Measurements from ENCODE around the gene TPBGL.
A peak's percentile ranks its signal among the peaks of the same experiment; 100 is the strongest.
"Not testable (repeated sequence)": the region's sequence is repeated elsewhere in the genome, so short reads cannot be mapped to it uniquely, and the experiment has no call there.

The TPBGL gene

GRCh38 chr11:75272821-75273301, 32.3 kb downstream of the TPBGL start:
- H3K9me3 ChIP-seq (replicated peaks in 1 of 2; ENCODE audit: control insufficient read depth in 2 of 2, insufficient read depth in 1 of 2, low read depth in 1 of 2, low read length in 2 of 2), result no peaks in the 10 kb centered on the region
- no peak for DNase-seq (ENCODE audit: low spot score)
- H3K4me1 ChIP-seq (ENCODE audit: control insufficient read depth in 2 of 2, insufficient read depth in 1 of 2, low read depth in 1 of 2, low read length in 2 of 2), result peaks cover 0 to 1% of the 10 kb centered on the region in 2 donors
- no peak overlapping the region for H2AFZ ChIP-seq (ENCODE audit: low read length)
- H2BK120ac ChIP-seq (ENCODE audit: low read depth, low read length), result no peak overlapping the region
- H3K14ac ChIP-seq (ENCODE audit: low read length), result peak overlapping the region; percentile 1
- H3K23ac ChIP-seq (ENCODE audit: low read depth, low read length, poor library complexity), result peak overlapping the region; percentile 57
- H3K79me1 ChIP-seq (ENCODE audit: low read depth, low read length), result no peaks in the 10 kb centered on the region
- no peak overlapping the region for H2AK5ac ChIP-seq (ENCODE audit: low read depth, low read length)
- H3K4me3 ChIP-seq (ENCODE audit: low read length in 2 of 2), result no peak overlapping the region
- H4K91ac ChIP-seq (ENCODE audit: low read depth, low read length, poor library complexity), result no peak overlapping the region
- H3K18ac ChIP-seq (ENCODE audit: low read length), result peak overlapping the region; percentile 21
- H2BK15ac ChIP-seq (ENCODE audit: low read length), result no peak overlapping the region
- H3K36me3 ChIP-seq (replicated peaks in 1 of 2; ENCODE audit: control insufficient read depth in 2 of 2, insufficient read depth in 2 of 2, low read length in 2 of 2), result peaks cover 1 to 27% of the 10 kb centered on the region in 2 donors
- no peak overlapping the region for H3K4ac ChIP-seq (ENCODE audit: low read length)
- H2BK12ac ChIP-seq (ENCODE audit: low read length), result no peak overlapping the region
- H3K4me2 ChIP-seq (ENCODE audit: insufficient read depth, low read length, poor library complexity, severe bottlenecking), result no peak overlapping the region
- no peaks in the 10 kb centered on the region for H3K27me3 ChIP-seq (ENCODE audit: control insufficient read depth in 3 of 3, insufficient read depth in 3 of 3, low read depth in 1 of 3, low read length in 3 of 3)
- H2BK5ac ChIP-seq (ENCODE audit: low read length), result no peak overlapping the region
- H3K27ac ChIP-seq (replicated peaks; ENCODE audit: low read length), result no peak overlapping the region
- WGBS, 2 donors (ENCODE audit: extremely low coverage in 2 of 2, insufficient read length in 2 of 2, insufficient replicate concordance in 1 of 2), result no CpG with 5 or more reads among the region's 12 CpGs
- H3K9ac ChIP-seq (ENCODE audit: low read depth, low read length, poor library complexity), result peak overlapping the region; percentile 3
- no peak overlapping the region for H4K8ac ChIP-seq (ENCODE audit: low read depth, low read length)

- Histone ChIP-seq H2BK120ac (ENCODE audit: low read depth, low read length) (no peak overlapping the region), H4K91ac (ENCODE audit: low read depth, low read length, poor library complexity) (no peak overlapping the region), H3K36me3 (replicated peaks in 1 of 2; ENCODE audit: control insufficient read depth in 2 of 2, insufficient read depth in 2 of 2, low read length in 2 of 2) (peaks cover 1 to 30% of the 10 kb centered on the region in 2 donors), H3K9me3 (replicated peaks in 1 of 2; ENCODE audit: control insufficient read depth in 2 of 2, insufficient read depth in 1 of 2, low read depth in 1 of 2, low read length in 2 of 2) (no peaks in the 10 kb centered on the region), H4K8ac (ENCODE audit: low read depth, low read length) (no peak overlapping the region), H3K4ac (ENCODE audit: low read length) (peak overlapping the region; percentile 38), H3K4me2 (ENCODE audit: insufficient read depth, low read length, poor library complexity, severe bottlenecking) (no peak overlapping the region), H3K4me1 (ENCODE audit: control insufficient read depth in 2 of 2, insufficient read depth in 1 of 2, low read depth in 1 of 2, low read length in 2 of 2) (peaks cover 0 to 1% of the 10 kb centered on the region in 2 donors), H3K9ac (ENCODE audit: low read depth, low read length, poor library complexity) (no peak overlapping the region), H2BK5ac (ENCODE audit: low read length) (no peak overlapping the region), H3K23ac (ENCODE audit: low read depth, low read length, poor library complexity) (peak overlapping the region; percentile 71), H3K27ac (replicated peaks; ENCODE audit: low read length) (no peak overlapping the region), H2BK12ac (ENCODE audit: low read length) (no peak overlapping the region), H2BK15ac (ENCODE audit: low read length) (no peak overlapping the region), H3K79me1 (ENCODE audit: low read depth, low read length) (no peaks in the 10 kb centered on the region), H2AFZ (ENCODE audit: low read length) (no peak overlapping the region), H2AK5ac (ENCODE audit: low read depth, low read length) (peak overlapping the region; percentile 48), H3K14ac (ENCODE audit: low read length) (peak overlapping the region; percentile 28), H3K18ac (ENCODE audit: low read length) (peak overlapping the region; percentile 32), H3K27me3 (ENCODE audit: control insufficient read depth in 3 of 3, insufficient read depth in 3 of 3, low read depth in 1 of 3, low read length in 3 of 3) (no peaks in the 10 kb centered on the region), H3K4me3 (ENCODE audit: low read length in 2 of 2) (no peak overlapping the region)
- no peak for DNase-seq (ENCODE audit: low spot score)
- no CpG with 5 or more reads among the region's 15 CpGs for WGBS, 2 donors (ENCODE audit: extremely low coverage in 2 of 2, insufficient read length in 2 of 2, insufficient replicate concordance in 1 of 2)
These were observed 33.1 kb downstream of the TPBGL start for GRCh38 chr11:75273411-75274391.

GRCh38 chr11:75274716-75275115, 34.1 kb downstream of the TPBGL start:
- not testable (repeated sequence) for H3K18ac ChIP-seq (ENCODE audit: low read length); H2AK5ac ChIP-seq (ENCODE audit: low read depth, low read length); H3K27me3 ChIP-seq (ENCODE audit: control insufficient read depth in 3 of 3, insufficient read depth in 3 of 3, low read depth in 1 of 3, low read length in 3 of 3); DNase-seq (ENCODE audit: low spot score); H2BK12ac ChIP-seq (ENCODE audit: low read length); H3K9ac ChIP-seq (ENCODE audit: low read depth, low read length, poor library complexity); H3K14ac ChIP-seq (ENCODE audit: low read length); H3K27ac ChIP-seq (replicated peaks; ENCODE audit: low read length); H3K4me1 ChIP-seq (ENCODE audit: control insufficient read depth in 2 of 2, insufficient read depth in 1 of 2, low read depth in 1 of 2, low read length in 2 of 2); H3K4me3 ChIP-seq (ENCODE audit: low read length in 2 of 2); H4K8ac ChIP-seq (ENCODE audit: low read depth, low read length); H2AFZ ChIP-seq (ENCODE audit: low read length); H2BK5ac ChIP-seq (ENCODE audit: low read length); H3K9me3 ChIP-seq (replicated peaks in 1 of 2; ENCODE audit: control insufficient read depth in 2 of 2, insufficient read depth in 1 of 2, low read depth in 1 of 2, low read length in 2 of 2); H3K4ac ChIP-seq (ENCODE audit: low read length); H3K79me1 ChIP-seq (ENCODE audit: low read depth, low read length); H2BK120ac ChIP-seq (ENCODE audit: low read depth, low read length); H3K4me2 ChIP-seq (ENCODE audit: insufficient read depth, low read length, poor library complexity, severe bottlenecking); H2BK15ac ChIP-seq (ENCODE audit: low read length); H4K91ac ChIP-seq (ENCODE audit: low read depth, low read length, poor library complexity); H3K23ac ChIP-seq (ENCODE audit: low read depth, low read length, poor library complexity)
- WGBS, 2 donors (ENCODE audit: extremely low coverage in 2 of 2, insufficient read length in 2 of 2, insufficient replicate concordance in 1 of 2), result no CpG with 5 or more reads among the region's 3 CpGs
- H3K36me3 ChIP-seq (replicated peaks in 1 of 2; ENCODE audit: control insufficient read depth in 2 of 2, insufficient read depth in 2 of 2, low read length in 2 of 2), result peaks cover 1 to 30% of the 10 kb centered on the region in 2 donors

GRCh38 chr11:75275581-75275980, 35.0 kb downstream of the TPBGL start:
- Histone ChIP-seq H4K91ac (ENCODE audit: low read depth, low read length, poor library complexity) (no peak overlapping the region), H3K27ac (replicated peaks; ENCODE audit: low read length) (no peak overlapping the region), H2BK120ac (ENCODE audit: low read depth, low read length) (no peak overlapping the region), H3K79me1 (ENCODE audit: low read depth, low read length) (no peaks in the 10 kb centered on the region), H3K36me3 (replicated peaks in 1 of 2; ENCODE audit: control insufficient read depth in 2 of 2, insufficient read depth in 2 of 2, low read length in 2 of 2) (peaks cover 1 to 30% of the 10 kb centered on the region in 2 donors), H3K23ac (ENCODE audit: low read depth, low read length, poor library complexity) (no peak overlapping the region), H2BK12ac (ENCODE audit: low read length) (no peak overlapping the region), H3K4me3 (ENCODE audit: low read length in 2 of 2) (no peak overlapping the region), H3K27me3 (ENCODE audit: control insufficient read depth in 3 of 3, insufficient read depth in 3 of 3, low read depth in 1 of 3, low read length in 3 of 3) (no peaks in the 10 kb centered on the region), H3K9ac (ENCODE audit: low read depth, low read length, poor library complexity) (no peak overlapping the region), H2AK5ac (ENCODE audit: low read depth, low read length) (no peak overlapping the region), H3K4me2 (ENCODE audit: insufficient read depth, low read length, poor library complexity, severe bottlenecking) (no peak overlapping the region), H3K14ac (ENCODE audit: low read length) (no peak overlapping the region), H3K18ac (ENCODE audit: low read length) (no peak overlapping the region), H2BK5ac (ENCODE audit: low read length) (no peak overlapping the region), H2BK15ac (ENCODE audit: low read length) (no peak overlapping the region), H4K8ac (ENCODE audit: low read depth, low read length) (no peak overlapping the region), H3K4ac (ENCODE audit: low read length) (no peak overlapping the region), H2AFZ (ENCODE audit: low read length) (no peak overlapping the region), H3K4me1 (ENCODE audit: control insufficient read depth in 2 of 2, insufficient read depth in 1 of 2, low read depth in 1 of 2, low read length in 2 of 2) (no peaks in the 10 kb centered on the region), H3K9me3 (replicated peaks in 1 of 2; ENCODE audit: control insufficient read depth in 2 of 2, insufficient read depth in 1 of 2, low read depth in 1 of 2, low read length in 2 of 2) (no peaks in the 10 kb centered on the region)
- DNase-seq (ENCODE audit: low spot score), result no peak
- no CpG with 5 or more reads among the region's 6 CpGs for WGBS, 2 donors (ENCODE audit: extremely low coverage in 2 of 2, insufficient read length in 2 of 2, insufficient replicate concordance in 1 of 2)

Data from neuronal stem cell (in vitro differentiated cells).